ENCODE measurements around the gene ZNF286A. TPM values are rescaled to one million over a fixed set of nuclear protein-coding genes. Genes with fewer than 3 reads are reported as not detected.
A peak's percentile ranks its signal among the peaks of the same experiment; 100 is the strongest.
"Not testable (repeated sequence)": the region's sequence is repeated elsewhere in the genome, so short reads cannot be mapped to it uniquely, and the experiment has no call there.

ZNF286A gene
- 10 to 100 TPM; 18.1 to 20.0 TPM for total RNA-seq

GRCh38 chr17:15699413-15699924, at the start of gene ZNF286A:
ZNF286A (plus strand) TSS chr17:15699752; CDS start chr17:15700330, 578 bp downstream.
- H3K27me3 Mint-ChIP-seq, POLR2A ChIA-PET: not testable (repeated sequence)

GRCh38 chr17:15649861-15650421, 49.6 kb upstream of the ZNF286A start:
- no peak overlapping the region for H3K4me3 Mint-ChIP-seq
- H3K36me3 Mint-ChIP-seq (ENCODE audit: low read depth), result no peaks in the 10 kb centered on the region
- POLR2A ChIA-PET, result interaction anchor here (0.9 kb wide), 1 partner anchor 11 kb away, joined by 3 read pairs; no protein-coding TSS in a partner anchor
- no peak overlapping the region for H3K27ac Mint-ChIP-seq
- CTCF ChIA-PET, result no interaction called here
- H3K4me1 Mint-ChIP-seq, result peaks cover 27% of the 10 kb centered on the region
- no peak for DNase-seq
- no peaks in the 10 kb centered on the region for H3K27me3 Mint-ChIP-seq
- H3K9me3 Mint-ChIP-seq, result no peaks in the 10 kb centered on the region

More at GRCh38 chr17:15699413-15699924, at the start of gene ZNF286A:
- H3K27ac Mint-ChIP-seq, result peak within 1 kb of the TSS; percentile 66
- peaks cover 13% of the 10 kb centered on the region for H3K4me1 Mint-ChIP-seq
- peak within 1 kb of the TSS; percentile 78 for H3K4me3 Mint-ChIP-seq
- peak; percentile 96 for DNase-seq
- peaks cover 21% of the 10 kb centered on the region for H3K36me3 Mint-ChIP-seq (ENCODE audit: low read depth)
- CTCF ChIA-PET, H3K9me3 Mint-ChIP-seq: not testable (repeated sequence)

GRCh38 chr17:15650741-15651582, 48.6 kb upstream of the ZNF286A start:
- POLR2A ChIA-PET, result no interaction called here
- Mint-ChIP-seq H3K27me3 (no peaks in the 10 kb centered on the region), H3K36me3 (ENCODE audit: low read depth) (no peaks in the 10 kb centered on the region), H3K27ac (peak overlapping the region; percentile 48), H3K9me3 (no peaks in the 10 kb centered on the region), H3K4me1 (peaks cover 21% of the 10 kb centered on the region), H3K4me3 (peak overlapping the region; percentile 46)
- no peak for DNase-seq
- CTCF ChIA-PET, result no interaction called here

GRCh38 chr17:15651583-15652110, 47.9 kb upstream of the ZNF286A start:
- peaks cover 4% of the 10 kb centered on the region for H3K36me3 Mint-ChIP-seq (ENCODE audit: low read depth)
- CTCF ChIA-PET, result no interaction called here
- POLR2A ChIA-PET, result interaction anchor here (0.9 kb wide), 1 partner anchor 10 kb away, joined by 4 read pairs; no protein-coding TSS in a partner anchor
- peaks cover 21% of the 10 kb centered on the region for H3K4me1 Mint-ChIP-seq
- H3K27me3 Mint-ChIP-seq, result no peaks in the 10 kb centered on the region
- DNase-seq, result peak; percentile 54
- peak overlapping the region; percentile 46 for H3K4me3 Mint-ChIP-seq
- H3K27ac Mint-ChIP-seq, result peak overlapping the region; percentile 48
- no peaks in the 10 kb centered on the region for H3K9me3 Mint-ChIP-seq

- Mint-ChIP-seq H3K27ac (no peak overlapping the region), H3K4me3 (no peak overlapping the region), H3K4me1 (peaks cover 21% of the 10 kb centered on the region), H3K27me3 (no peaks in the 10 kb centered on the region), H3K36me3 (ENCODE audit: low read depth) (peaks cover 5% of the 10 kb centered on the region), H3K9me3 (no peaks in the 10 kb centered on the region)
- ChIA-PET CTCF (no interaction called here), POLR2A (no interaction called here)
- no peak for DNase-seq
These were observed 46.6 kb upstream of the ZNF286A start for GRCh38 chr17:15652960-15653359.

GRCh38 chr17:15654401-15654800, 45.2 kb upstream of the ZNF286A start:
- DNase-seq; H3K27me3 Mint-ChIP-seq; POLR2A ChIA-PET; H3K4me3 Mint-ChIP-seq; CTCF ChIA-PET; H3K9me3 Mint-ChIP-seq; H3K27ac Mint-ChIP-seq; H3K36me3 Mint-ChIP-seq (ENCODE audit: low read depth): not testable (repeated sequence)
- peaks cover 19% of the 10 kb centered on the region for H3K4me1 Mint-ChIP-seq

- Mint-ChIP-seq H3K27me3 (no peaks in the 10 kb centered on the region), H3K4me3 (no peak overlapping the region), H3K9me3 (no peaks in the 10 kb centered on the region), H3K27ac (no peak overlapping the region), H3K36me3 (ENCODE audit: low read depth) (peaks cover 5% of the 10 kb centered on the region), H3K4me1 (peaks cover 19% of the 10 kb centered on the region)
- ChIA-PET CTCF (no interaction called here), POLR2A (no interaction called here)
- no peak for DNase-seq
These were observed 44.5 kb upstream of the ZNF286A start for GRCh38 chr17:15654886-15655561.

GRCh38 chr17:15657868-15658267, 41.7 kb upstream of the ZNF286A start:
- Mint-ChIP-seq H3K9me3 (no peaks in the 10 kb centered on the region), H3K27ac (no peak overlapping the region), H3K4me1 (peaks cover 3% of the 10 kb centered on the region), H3K27me3 (no peaks in the 10 kb centered on the region), H3K36me3 (ENCODE audit: low read depth) (peaks cover 7% of the 10 kb centered on the region), H3K4me3 (no peak overlapping the region)
- POLR2A ChIA-PET, result no interaction called here
- DNase-seq, result no peak
- CTCF ChIA-PET, result interaction anchor here (1.1 kb wide), 1 partner anchor 341 kb away, joined by 3 read pairs; the partner anchor contains the start of genes TTC19 and ZSWIM7

- H3K9me3 Mint-ChIP-seq, result no peaks in the 10 kb centered on the region
- no peak overlapping the region for H3K4me3 Mint-ChIP-seq
- ChIA-PET CTCF (interaction anchor here (1.1 kb wide), 1 partner anchor 341 kb away, joined by 3 read pairs; the partner anchor contains the start of genes TTC19 and ZSWIM7), POLR2A (no interaction called here)
- no peaks in the 10 kb centered on the region for H3K4me1 Mint-ChIP-seq
- H3K36me3 Mint-ChIP-seq (ENCODE audit: low read depth), result peaks cover 7% of the 10 kb centered on the region
- H3K27ac Mint-ChIP-seq, result no peak overlapping the region
- H3K27me3 Mint-ChIP-seq, result no peaks in the 10 kb centered on the region
- no peak for DNase-seq
These were observed 41.3 kb upstream of the ZNF286A start for GRCh38 chr17:15658296-15658695.

- POLR2A ChIA-PET, result no interaction called here
- Mint-ChIP-seq H3K27me3 (no peaks in the 10 kb centered on the region), H3K9me3 (no peaks in the 10 kb centered on the region), H3K4me1 (no peaks in the 10 kb centered on the region), H3K27ac (no peak overlapping the region), H3K4me3 (no peak overlapping the region), H3K36me3 (ENCODE audit: low read depth) (peaks cover 12% of the 10 kb centered on the region)
- DNase-seq, result no peak
- CTCF ChIA-PET, result no interaction called here
These were observed 40.3 kb upstream of the ZNF286A start for GRCh38 chr17:15659236-15659635.

GRCh38 chr17:15659663-15660062, 39.9 kb upstream of the ZNF286A start:
- ChIA-PET CTCF (no interaction called here), POLR2A (no interaction called here)
- H3K27me3 Mint-ChIP-seq, result no peaks in the 10 kb centered on the region
- no peaks in the 10 kb centered on the region for H3K4me1 Mint-ChIP-seq
- H3K27ac Mint-ChIP-seq, result no peak overlapping the region
- no peak overlapping the region for H3K4me3 Mint-ChIP-seq
- H3K9me3 Mint-ChIP-seq, result no peaks in the 10 kb centered on the region
- H3K36me3 Mint-ChIP-seq (ENCODE audit: low read depth), result peaks cover 13% of the 10 kb centered on the region
- DNase-seq, result no peak

GRCh38 chr17:15660077-15660476, 39.5 kb upstream of the ZNF286A start:
- ChIA-PET POLR2A (no interaction called here), CTCF (no interaction called here)
- Mint-ChIP-seq H3K9me3 (no peaks in the 10 kb centered on the region), H3K4me1 (no peaks in the 10 kb centered on the region), H3K27ac (no peak overlapping the region), H3K4me3 (no peak overlapping the region), H3K36me3 (ENCODE audit: low read depth) (peaks cover 13% of the 10 kb centered on the region), H3K27me3 (no peaks in the 10 kb centered on the region)
- DNase-seq, result no peak

- H3K27ac Mint-ChIP-seq, result no peak overlapping the region
- H3K36me3 Mint-ChIP-seq (ENCODE audit: low read depth), result peaks cover 8% of the 10 kb centered on the region
- no peak for DNase-seq
- H3K4me1 Mint-ChIP-seq, result no peaks in the 10 kb centered on the region
- ChIA-PET POLR2A (no interaction called here), CTCF (no interaction called here)
- H3K27me3 Mint-ChIP-seq, result no peaks in the 10 kb centered on the region
- no peaks in the 10 kb centered on the region for H3K9me3 Mint-ChIP-seq
- H3K4me3 Mint-ChIP-seq, result no peak overlapping the region
These were observed 36.9 kb upstream of the ZNF286A start for GRCh38 chr17:15662681-15663080.
